Non-pigmented ciliary epithelial cell (primary cell): ENCODE measurements around the gene CAMK2N2.

ENCODE experiments used
- DNase-seq: peaks from one replicate; pipeline ENCODE4 v3.0.0-alpha.2; 2010; ENCODE audit warnings: low read depth

CAMK2N2 gene

GRCh38 chr3:184211718-184212117 is 49.6 kb downstream of the CAMK2N2 start:
- no peak for DNase-seq

DNA sequence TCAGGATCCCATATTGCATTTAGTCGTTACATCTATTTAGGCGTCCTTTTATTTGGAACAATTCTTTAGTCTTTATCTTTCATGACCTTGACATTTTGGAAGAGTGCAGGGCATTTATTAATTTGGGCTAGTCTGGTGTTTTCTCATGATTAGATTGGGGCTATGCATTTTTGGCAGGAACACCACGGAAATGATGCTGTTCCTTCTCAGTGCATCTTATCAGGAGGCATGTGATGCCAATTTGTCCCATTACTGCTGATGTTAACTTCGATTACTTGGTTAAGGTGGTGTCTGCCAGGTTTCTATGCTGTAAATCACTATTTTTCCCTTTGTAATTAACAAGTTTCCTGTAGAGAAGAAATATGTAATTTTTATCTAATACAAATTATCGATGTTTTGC is 50.1 kb downstream of the CAMK2N2 start:
- DNase-seq, result no peak
